CD1c-positive myeloid dendritic cell (primary cell): Measurements from ENCODE around the gene XAGE3.
"Not testable (repeated sequence)": the region's sequence is repeated elsewhere in the genome, so short reads cannot be mapped to it uniquely, and the experiment has no call there.

Experiments
- DNase-seq: peaks from one replicate; pipeline ENCODE4 v3.0.0-alpha.2; 2016; ENCODE audit errors: extremely low spot score

The XAGE3 gene

DNA sequence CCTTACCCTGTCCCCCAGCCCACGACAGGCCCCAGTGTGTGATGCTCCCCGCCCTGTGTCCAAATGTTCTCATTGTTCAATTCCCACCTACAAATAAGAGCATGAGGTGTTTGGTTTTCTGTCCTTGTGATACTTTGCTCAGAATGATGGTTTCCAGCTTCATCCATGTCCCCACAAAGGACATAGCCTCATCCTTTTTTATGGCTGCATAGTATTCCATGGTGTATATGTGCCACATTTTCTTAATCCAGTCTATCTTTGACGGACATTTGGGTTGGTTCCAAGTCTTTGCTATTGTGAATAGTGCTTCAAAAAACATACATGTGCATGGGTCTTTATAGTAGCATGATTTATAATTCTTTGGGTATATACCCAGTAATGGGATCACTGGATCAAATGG is 24.3 kb downstream of the XAGE3 start:
- not testable (repeated sequence) for DNase-seq

DNA sequence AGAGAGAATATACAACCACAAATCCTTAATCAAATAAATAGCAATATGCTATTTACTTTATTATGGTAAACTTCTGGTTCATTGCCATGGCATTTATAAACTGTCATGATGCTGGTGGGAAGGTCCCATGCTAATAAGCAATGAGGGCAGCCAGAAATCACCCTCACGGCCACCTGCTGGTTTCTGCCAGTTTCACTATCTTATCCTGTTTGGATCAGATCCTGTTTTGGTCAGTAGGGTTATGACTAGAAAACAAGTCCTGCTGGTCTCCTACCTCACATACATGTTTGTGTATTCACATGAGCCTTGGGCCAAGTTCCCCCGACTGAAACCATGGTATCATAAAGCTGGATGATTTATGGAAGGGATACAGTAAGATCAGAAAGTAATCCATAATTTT is 28.7 kb downstream of the XAGE3 start:
- DNase-seq, result no peak

DNA sequence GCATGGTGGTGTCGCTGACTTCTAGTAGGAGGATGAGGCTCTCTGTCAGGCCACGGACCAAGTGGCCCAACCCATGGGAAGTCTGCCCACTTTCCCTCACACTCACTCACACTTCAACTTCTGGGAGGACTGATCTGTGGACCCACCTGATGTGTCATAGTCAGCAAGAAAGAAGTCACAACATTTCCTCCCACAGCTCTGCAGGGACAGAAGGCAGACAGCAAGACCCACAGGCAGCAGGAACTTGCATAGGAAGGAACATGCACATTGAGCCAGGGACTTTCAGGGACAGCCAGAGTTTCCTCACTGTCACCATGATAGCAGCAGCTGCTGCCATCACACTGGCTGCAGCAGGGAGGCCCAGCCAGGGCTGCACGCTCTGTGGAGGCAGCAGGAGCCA is 37.3 kb downstream of the XAGE3 start:
- no peak for DNase-seq

DNA sequence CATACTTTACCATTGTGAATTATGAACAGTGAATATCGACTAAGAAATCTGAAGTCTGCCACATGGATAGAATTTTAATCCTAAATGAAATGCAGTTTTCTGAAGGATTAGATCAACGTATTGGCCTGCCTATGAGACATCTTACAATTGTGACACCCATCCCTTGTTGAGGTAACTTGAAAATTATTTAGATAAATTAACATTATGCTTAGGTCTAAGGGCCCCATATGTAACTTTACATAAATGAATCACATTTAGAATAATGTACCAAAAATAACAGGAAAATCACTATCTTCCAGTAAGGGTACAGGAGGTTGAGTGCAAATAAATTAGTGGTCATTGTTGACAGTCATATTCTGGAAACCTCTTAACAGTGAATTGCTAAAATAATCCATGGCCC is 43.3 kb downstream of the XAGE3 start:
- no peak for DNase-seq

DNA sequence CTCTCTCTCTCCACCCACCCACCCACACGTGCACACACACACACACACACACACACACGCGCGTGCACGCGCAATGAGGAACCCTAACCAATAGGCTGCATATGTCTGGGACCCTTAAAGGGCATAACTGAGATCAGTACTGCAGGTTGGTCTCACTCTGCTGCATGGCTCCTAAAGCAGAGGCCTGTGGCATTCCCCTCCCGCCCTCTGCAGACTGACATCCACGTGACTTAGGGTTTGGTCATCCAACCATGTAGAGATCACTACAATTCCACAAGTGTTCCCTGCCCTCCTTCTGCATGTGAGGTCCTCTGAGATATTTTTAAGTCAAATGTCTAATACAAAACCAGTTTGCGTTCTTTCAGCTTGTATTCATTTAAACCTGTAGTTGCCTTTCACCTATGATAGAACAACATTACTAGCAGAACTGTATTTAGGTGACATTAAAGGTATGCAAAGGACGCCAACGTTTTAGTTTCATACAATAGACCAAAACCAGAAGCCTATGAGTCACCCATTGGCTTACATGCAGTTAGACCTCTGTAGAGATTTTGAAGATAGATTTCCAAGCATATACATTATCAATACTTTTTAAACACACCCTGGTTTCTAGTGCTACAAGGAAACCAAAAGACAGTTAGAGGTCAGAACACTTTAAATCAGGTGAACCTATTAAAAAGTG is 46.7 kb downstream of the XAGE3 start:
- no peak for DNase-seq

DNA sequence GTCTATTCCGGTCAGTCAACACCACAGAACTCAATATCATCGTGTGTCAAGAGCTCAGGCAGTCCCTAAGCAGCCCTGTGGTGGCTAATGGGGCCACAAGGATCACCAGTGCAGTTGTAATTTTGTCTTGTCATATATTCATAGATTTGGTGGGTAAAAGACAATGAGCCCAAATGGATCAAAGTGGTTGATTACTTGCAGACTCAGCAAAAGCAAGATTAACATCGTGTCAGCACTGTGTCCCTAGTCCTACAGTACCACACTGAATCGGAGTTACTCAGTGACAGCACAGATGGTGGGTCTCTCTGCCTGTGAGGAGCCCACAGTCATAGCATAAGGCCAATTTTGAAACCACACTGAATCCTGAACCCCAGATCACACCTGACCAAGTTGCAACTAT is 48.1 kb downstream of the XAGE3 start:
- no peak for DNase-seq
